NT2/D1 (cell line): ENCODE results near the gene SNN.

Source experiments
- DNase-seq: peaks from one replicate; pipeline ENCODE4 v3.0.0-alpha.2; 2011; ENCODE audit warnings: low read depth, low spot score
- H3K27me3 ChIP-seq: 2 replicates; pipeline ENCODE4 v1.6.0; 2011; ENCODE audit warnings: mild to moderate bottlenecking; ENCODE audit not compliant: insufficient read length, insufficient read depth
- H3K36me3 ChIP-seq: 2 replicates; pipeline ENCODE4 v1.6.1; 2011; ENCODE audit warnings: mild to moderate bottlenecking, low read length, mixed read lengths; ENCODE audit not compliant: insufficient read depth, insufficient read length
- H3K4me1 ChIP-seq: 2 replicates; pipeline ENCODE4 v1.5.1; 2011; ENCODE audit not compliant: insufficient read depth, insufficient read length
- H3K4me3 ChIP-seq: 2 replicates; pipeline ENCODE4 v1.5.1; 2011; ENCODE audit warnings: low read depth; ENCODE audit not compliant: insufficient read length
- H3K9ac ChIP-seq: 2 replicates; pipeline ENCODE4 v1.6.0; 2011; ENCODE audit warnings: low read depth; ENCODE audit not compliant: insufficient read length
- H3K9me3 ChIP-seq: 2 replicates; pipeline ENCODE4 v1.5.1; 2011; ENCODE audit warnings: mild to moderate bottlenecking, low read length; ENCODE audit not compliant: insufficient read depth
- SUZ12 ChIP-seq: IDR thresholded peaks from 2 replicates; pipeline ENCODE4 v1.6.1; 2011; ENCODE audit not compliant: insufficient read length, insufficient read depth; ENCODE audit errors: extremely low read depth
- YY1 ChIP-seq: IDR thresholded peaks from 2 replicates; pipeline ENCODE4 v1.6.1; 2011; ENCODE audit not compliant: insufficient read length, insufficient read depth
- ZNF274 ChIP-seq: IDR thresholded peaks from 2 replicates; pipeline ENCODE4 v1.6.1; 2011; ENCODE audit warnings: mild to moderate bottlenecking, low read depth, low read length

The SNN gene

DNA sequence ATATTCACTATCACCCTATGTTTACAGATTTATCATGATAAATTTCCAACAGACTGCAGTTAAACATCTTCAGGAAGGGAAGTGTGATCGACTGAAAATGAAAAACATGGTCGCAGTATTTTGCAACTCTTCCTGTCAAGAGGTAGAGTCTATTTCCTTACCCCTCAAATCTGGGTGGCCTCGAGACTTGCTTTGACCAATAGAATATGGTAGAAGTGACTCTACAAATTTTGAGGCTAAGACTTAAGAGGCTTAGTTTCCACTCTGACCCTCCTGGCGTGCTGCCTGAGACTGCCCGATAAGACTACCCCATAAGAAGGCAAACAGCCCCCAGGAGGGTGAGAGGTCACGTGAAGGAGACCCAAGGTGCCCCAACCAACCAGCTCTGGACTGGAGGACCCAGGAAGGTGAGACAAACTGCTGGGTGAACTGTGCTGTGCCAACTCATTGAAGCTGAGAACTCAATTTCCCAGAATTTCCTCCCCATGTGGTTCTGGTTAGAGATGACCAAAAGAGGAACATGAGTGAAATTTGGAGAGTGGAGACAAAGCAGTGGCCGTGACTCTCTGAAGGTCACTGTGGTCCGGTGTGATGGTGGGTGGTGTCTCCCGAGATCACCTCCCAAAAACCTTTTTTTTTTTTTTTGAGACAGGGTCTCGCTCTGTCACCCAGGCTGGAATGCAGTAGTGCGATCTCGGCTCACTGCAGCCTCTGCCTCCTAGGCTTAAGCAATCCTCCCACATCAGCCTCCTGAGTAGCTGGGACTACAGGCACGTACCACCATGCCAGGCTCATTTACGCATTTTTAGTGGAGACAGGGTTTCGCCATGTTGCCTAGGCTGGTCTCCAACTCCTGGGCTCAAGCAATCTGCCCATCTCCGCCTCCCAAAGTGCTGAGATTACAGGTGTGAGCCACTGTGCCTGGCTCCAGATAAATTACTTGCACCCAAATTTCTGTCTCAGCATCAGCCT lies 43.3 kb upstream of the SNN start:
- no peaks in the 10 kb centered on the region for H3K27me3 ChIP-seq
- H3K4me1 ChIP-seq = peaks cover 22% of the 10 kb centered on the region
- no peak for TF ChIP-seq SUZ12
- no peak overlapping the region for H3K9ac ChIP-seq
- H3K4me3 ChIP-seq = no peak overlapping the region
- H3K9me3 ChIP-seq = no peaks in the 10 kb centered on the region
- DNase-seq = no peak
- H3K36me3 ChIP-seq = no peaks in the 10 kb centered on the region

GRCh38 chr16:11625769-11626168 lies 42.5 kb upstream of the SNN start:
- H3K4me3 ChIP-seq = no peak overlapping the region
- peaks cover 23% of the 10 kb centered on the region for H3K4me1 ChIP-seq
- H3K9me3 ChIP-seq = no peaks in the 10 kb centered on the region
- no peaks in the 10 kb centered on the region for H3K27me3 ChIP-seq
- H3K36me3 ChIP-seq = no peaks in the 10 kb centered on the region
- no peak for DNase-seq
- H3K9ac ChIP-seq = no peak overlapping the region
- TF ChIP-seq ZNF274 = no peak
- no peak for TF ChIP-seq YY1
- no peak for TF ChIP-seq SUZ12

DNA sequence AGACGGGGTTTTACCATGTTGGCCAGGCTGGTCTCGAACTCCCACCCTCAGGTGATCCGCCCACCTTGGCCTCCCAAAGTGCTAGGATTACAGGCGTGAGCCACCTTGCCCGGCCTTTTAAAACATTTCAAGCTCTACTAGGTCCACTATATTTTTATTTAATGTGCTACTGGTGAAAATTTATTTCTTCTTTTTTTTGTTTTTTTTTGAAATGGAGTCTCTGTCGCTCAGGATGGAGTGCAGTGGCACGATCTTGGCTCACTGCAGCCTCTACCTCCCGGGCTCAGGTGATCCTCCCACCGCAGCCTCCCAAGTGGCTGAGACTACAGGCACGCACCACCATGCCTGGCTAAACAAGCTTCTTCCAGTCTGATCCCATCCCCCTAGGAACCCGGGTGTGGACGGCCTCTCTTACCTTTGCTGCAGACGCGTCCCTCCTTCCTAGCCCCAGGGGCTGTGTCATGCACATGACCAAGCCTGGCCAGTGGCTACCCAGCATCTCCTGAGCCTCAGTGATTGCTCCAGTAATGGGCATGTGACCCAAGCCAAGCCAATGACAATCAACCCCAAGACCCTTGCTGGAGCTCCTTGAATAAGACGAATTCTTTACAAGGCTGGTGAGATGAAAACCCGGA lies 41.5 kb upstream of the SNN start:
- DNase-seq = no peak
- Histone ChIP-seq H3K27me3 (no peaks in the 10 kb centered on the region), H3K4me3 (no peak overlapping the region), H3K9me3 (no peaks in the 10 kb centered on the region), H3K9ac (no peak overlapping the region), H3K36me3 (no peaks in the 10 kb centered on the region), H3K4me1 (peaks cover 21% of the 10 kb centered on the region)
- TF ChIP-seq ZNF274 = no peak
- no peak for TF ChIP-seq YY1
- no peak for TF ChIP-seq SUZ12

DNA sequence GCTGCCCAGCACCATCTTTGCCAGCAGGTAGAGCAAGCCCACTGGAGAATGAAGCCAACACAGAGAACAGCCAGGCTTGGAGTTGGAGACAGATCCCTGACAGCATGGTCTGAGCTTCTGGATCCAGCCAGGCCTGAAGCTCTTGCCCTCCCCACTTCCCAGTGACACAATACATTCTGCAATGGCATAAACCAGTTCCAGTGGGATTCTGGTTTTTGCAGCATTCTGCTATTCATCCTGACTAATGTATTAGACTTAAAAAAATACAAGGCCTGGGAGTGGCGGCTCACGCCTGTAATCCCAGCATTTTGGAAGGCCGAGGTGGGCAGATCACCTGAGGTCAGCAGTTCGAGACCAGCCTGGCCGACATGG lies 41.0 kb upstream of the SNN start:
- DNase-seq = no peak
- H3K9me3 ChIP-seq = no peaks in the 10 kb centered on the region
- no peaks in the 10 kb centered on the region for H3K36me3 ChIP-seq
- no peak overlapping the region for H3K4me3 ChIP-seq
- H3K9ac ChIP-seq = no peak overlapping the region
- no peak for TF ChIP-seq ZNF274
- TF ChIP-seq YY1 = no peak
- TF ChIP-seq SUZ12 = no peak
- no peaks in the 10 kb centered on the region for H3K27me3 ChIP-seq
- H3K4me1 ChIP-seq = peaks cover 19% of the 10 kb centered on the region

GRCh38 chr16:11627822-11628457 lies 40.3 kb upstream of the SNN start:
- TF ChIP-seq ZNF274 = no peak
- TF ChIP-seq YY1 = no peak
- TF ChIP-seq SUZ12 = no peak
- no peaks in the 10 kb centered on the region for H3K9me3 ChIP-seq
- no peak for DNase-seq
- no peaks in the 10 kb centered on the region for H3K36me3 ChIP-seq
- H3K4me3 ChIP-seq = no peak overlapping the region
- no peak overlapping the region for H3K9ac ChIP-seq
- no peaks in the 10 kb centered on the region for H3K27me3 ChIP-seq
- peaks cover 23% of the 10 kb centered on the region for H3K4me1 ChIP-seq

DNA sequence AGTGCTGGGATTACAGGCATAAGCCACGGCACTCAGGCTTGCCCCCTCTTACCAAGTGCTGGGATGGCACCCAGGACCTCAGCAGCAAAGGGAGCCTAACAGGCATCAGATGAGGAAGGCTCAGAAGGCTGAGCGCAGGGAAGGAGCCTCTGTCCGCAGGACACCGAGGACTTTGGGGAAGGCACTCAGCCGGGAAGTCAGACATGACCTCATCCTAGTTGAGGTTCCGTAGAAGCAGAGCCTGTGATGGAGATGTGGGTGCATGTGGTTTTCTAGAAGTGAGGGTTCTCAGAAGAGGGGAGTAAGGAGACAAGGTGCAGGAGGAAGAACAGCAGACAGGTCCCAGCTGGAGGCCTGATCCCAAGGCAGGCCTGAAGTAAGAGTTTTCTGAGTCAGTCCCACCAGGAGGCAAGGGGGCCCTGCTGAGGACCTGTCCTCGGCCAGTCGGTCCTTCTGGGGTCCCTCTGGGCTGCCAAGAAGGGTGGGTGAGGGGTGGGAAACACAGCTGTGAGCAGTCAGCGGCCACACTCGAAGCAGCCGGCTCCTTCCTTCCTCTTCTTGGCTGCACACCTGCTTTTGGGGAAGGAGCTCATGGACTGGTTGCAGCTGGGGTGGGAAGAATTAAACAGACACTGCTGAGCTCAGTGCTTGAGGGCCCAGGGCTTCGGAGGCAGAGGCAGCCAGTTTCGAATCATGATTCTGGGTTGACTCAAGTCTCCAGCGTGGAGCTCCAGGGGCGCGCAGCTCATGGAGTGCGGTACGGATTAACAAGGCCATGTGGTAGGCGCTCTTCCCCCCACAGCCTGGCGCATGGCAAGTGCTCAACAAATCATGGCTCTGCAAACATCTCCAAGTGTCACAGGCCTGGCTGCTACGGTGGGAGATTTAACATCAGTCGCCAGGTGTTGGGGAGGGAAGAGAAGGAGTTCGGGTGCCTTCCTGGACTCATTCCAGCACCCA lies 38.9 kb upstream of the SNN start:
- Histone ChIP-seq H3K9me3 (no peaks in the 10 kb centered on the region), H3K27me3 (no peaks in the 10 kb centered on the region), H3K4me3 (no peak overlapping the region), H3K9ac (no peak overlapping the region), H3K36me3 (no peaks in the 10 kb centered on the region), H3K4me1 (peaks cover 24% of the 10 kb centered on the region)
- TF ChIP-seq SUZ12 (no peak), YY1 (no peak), ZNF274 (no peak)
- no peak for DNase-seq
